ENCODE measurements around the gene DEXI.
A peak's percentile ranks its signal among the peaks of the same experiment; 100 is the strongest.

DEXI gene

DNA sequence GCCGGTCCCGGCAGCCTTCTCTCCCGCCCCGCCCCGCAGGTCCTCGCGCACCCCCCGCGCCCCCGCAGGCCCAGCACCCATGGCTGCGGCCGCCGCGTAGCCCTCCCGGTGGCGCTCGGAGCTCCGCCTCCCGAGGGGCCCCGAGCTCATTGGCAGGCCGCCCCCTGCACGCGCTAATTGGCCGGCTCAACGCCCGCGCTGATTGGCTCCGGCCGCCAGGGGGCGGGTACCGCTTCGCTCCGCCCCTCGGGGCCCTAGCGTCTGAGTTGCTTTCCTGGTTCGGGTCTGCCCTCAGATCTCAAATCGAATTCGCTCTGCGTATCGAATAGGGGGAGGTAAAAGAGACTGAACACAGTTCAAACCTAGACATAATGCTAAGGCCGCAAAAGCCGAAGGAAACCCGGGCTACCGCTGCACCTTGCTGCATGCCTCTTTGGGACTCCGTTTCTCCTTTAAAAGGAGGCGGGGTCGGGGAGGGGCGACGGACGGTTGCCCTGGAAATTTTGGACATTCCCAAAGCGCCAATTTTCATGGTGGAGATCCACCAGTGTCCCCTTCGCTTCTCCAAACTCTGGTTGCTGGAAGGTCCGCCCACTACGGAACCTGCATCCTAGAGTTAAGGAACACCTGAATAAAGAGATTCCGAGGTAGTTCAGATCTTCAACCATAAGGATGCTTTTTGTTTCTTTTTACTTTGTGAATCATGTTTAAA lies at the start of gene DEXI:
TSS of gene DEXI (minus strand) at position 117 of the 712 bp plus-strand sequence. CDS start 463 bp downstream, outside the sequence.
- Mint-ChIP-seq H3K27me3 (no peaks in the 10 kb centered on the region), H3K27ac (peak within 1 kb of the TSS; percentile 60), H3K9me3 (no peaks in the 10 kb centered on the region), H3K36me3 (ENCODE audit: low read depth) (peaks cover 52% of the 10 kb centered on the region), H3K4me1 (ENCODE audit: low read depth) (peaks cover 81% of the 10 kb centered on the region), H3K4me3 (peak within 1 kb of the TSS; percentile 75)
- intact Hi-C loops (cut with micrococcal nuclease): no loop called here

DNA sequence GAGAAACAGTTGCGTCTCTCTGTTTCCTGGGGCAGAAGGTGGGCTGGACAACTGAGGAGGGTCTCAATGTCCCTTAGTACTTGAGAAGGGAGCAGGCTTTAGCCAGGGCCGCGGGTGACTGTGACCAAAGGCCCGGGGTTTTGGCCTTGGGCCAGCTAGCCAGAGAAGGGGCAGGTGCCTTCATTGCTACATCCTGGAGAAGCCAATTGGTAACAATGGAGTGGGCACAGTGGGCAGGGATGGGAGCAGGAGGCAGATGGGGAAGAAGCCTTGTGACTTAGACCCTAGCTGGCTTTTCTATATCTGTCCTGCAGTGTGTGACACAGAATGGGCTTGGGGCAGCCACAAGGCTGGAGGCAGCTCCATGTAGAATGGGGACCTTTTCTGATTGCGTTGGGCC lies 48.1 kb upstream of the DEXI start:
- Mint-ChIP-seq H3K4me1 (ENCODE audit: low read depth) (peaks cover 50% of the 10 kb centered on the region), H3K4me3 (no peak overlapping the region), H3K9me3 (no peaks in the 10 kb centered on the region), H3K36me3 (ENCODE audit: low read depth) (peaks cover 98% of the 10 kb centered on the region), H3K27ac (peak overlapping the region; percentile 53), H3K27me3 (no peaks in the 10 kb centered on the region)
- intact Hi-C loops (cut with micrococcal nuclease): no loop called here

DNA sequence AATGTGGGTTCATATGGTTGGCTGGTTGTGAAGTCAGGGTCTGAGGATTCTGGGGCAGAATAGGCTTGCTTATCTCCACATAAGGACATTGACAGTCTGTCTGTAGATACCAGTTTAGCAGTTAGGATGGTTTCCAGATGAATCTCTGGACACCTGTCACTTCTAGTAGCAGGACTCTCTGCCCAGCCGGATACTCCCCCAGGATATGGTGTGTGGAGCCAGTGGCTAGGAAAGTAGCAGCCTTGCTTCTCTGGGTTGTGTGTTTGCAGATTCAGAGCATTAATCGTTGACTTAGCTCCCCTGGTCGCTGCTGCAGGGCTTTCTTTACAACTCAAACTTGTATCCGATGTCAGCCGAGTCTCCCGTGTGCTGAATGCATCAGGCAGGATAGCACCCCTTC lies 47.3 kb upstream of the DEXI start:
- intact Hi-C loops (cut with micrococcal nuclease): no loop called here
- H3K27me3 Mint-ChIP-seq: no peaks in the 10 kb centered on the region
- peaks cover 42% of the 10 kb centered on the region for H3K4me1 Mint-ChIP-seq (ENCODE audit: low read depth)
- no peaks in the 10 kb centered on the region for H3K9me3 Mint-ChIP-seq
- H3K36me3 Mint-ChIP-seq (ENCODE audit: low read depth): peaks cover 98% of the 10 kb centered on the region
- H3K27ac Mint-ChIP-seq: no peak overlapping the region
- no peak overlapping the region for H3K4me3 Mint-ChIP-seq

DNA sequence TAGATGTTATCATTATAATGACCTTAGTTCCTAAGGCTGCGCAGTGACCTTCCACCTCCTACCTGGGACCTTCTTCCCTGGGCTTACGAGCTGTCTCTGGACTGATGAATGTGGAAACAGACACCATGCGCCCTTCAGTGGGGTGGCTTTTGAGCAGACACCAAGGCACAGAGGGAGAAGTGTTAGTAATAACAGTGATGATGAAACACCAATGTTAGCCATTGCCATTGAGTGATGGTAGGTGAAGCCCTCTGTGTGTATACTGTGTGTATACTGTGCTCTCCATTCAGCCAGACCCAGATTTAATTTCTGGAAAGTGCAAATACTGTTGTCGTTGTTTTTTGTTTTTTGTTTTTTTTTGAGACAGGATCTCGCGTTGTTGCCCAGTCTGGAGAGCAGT lies 46.6 kb upstream of the DEXI start:
- H3K36me3 Mint-ChIP-seq (ENCODE audit: low read depth): peaks cover 98% of the 10 kb centered on the region
- H3K27ac Mint-ChIP-seq: peak overlapping the region; percentile 7
- H3K9me3 Mint-ChIP-seq: no peaks in the 10 kb centered on the region
- H3K27me3 Mint-ChIP-seq: no peaks in the 10 kb centered on the region
- intact Hi-C loops (cut with micrococcal nuclease): no loop called here
- no peak overlapping the region for H3K4me3 Mint-ChIP-seq
- peaks cover 38% of the 10 kb centered on the region for H3K4me1 Mint-ChIP-seq (ENCODE audit: low read depth)

DNA sequence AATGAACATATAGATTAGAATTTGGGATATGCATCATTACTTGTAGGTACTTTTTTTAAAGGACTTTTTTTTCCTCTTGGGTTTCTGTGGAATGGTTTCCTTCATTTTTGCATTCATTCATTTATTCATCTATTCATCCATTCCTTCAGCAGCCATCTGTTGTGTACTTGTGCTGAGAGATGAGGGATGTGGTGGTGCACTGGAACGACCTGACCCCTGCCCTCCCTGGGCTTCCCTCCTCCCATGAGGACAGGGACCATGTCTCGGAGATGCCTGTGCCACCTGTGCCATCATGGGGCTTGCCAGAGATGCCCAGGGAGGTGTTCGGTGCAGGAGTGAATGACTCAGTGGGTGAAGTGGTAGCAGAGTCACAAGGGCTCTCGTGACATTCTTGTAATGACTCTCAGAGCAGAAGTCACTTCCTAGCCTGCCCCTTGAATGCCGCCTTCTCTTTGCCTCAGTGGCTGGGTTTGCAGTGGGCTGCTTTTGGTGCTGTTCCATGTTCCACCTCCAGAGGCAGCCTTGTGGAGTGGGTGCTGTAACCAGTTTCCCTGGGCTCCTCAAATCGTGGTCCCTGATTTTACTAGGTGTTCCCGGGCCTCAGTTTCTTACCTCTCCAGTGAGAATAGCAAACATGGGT lies 46.0 kb upstream of the DEXI start:
- H3K36me3 Mint-ChIP-seq (ENCODE audit: low read depth): peaks cover 98% of the 10 kb centered on the region
- peaks cover 38% of the 10 kb centered on the region for H3K4me1 Mint-ChIP-seq (ENCODE audit: low read depth)
- H3K27me3 Mint-ChIP-seq: no peaks in the 10 kb centered on the region
- no peak overlapping the region for H3K4me3 Mint-ChIP-seq
- intact Hi-C loops (cut with micrococcal nuclease): no loop called here
- peak overlapping the region; percentile 7 for H3K27ac Mint-ChIP-seq
- no peaks in the 10 kb centered on the region for H3K9me3 Mint-ChIP-seq

DNA sequence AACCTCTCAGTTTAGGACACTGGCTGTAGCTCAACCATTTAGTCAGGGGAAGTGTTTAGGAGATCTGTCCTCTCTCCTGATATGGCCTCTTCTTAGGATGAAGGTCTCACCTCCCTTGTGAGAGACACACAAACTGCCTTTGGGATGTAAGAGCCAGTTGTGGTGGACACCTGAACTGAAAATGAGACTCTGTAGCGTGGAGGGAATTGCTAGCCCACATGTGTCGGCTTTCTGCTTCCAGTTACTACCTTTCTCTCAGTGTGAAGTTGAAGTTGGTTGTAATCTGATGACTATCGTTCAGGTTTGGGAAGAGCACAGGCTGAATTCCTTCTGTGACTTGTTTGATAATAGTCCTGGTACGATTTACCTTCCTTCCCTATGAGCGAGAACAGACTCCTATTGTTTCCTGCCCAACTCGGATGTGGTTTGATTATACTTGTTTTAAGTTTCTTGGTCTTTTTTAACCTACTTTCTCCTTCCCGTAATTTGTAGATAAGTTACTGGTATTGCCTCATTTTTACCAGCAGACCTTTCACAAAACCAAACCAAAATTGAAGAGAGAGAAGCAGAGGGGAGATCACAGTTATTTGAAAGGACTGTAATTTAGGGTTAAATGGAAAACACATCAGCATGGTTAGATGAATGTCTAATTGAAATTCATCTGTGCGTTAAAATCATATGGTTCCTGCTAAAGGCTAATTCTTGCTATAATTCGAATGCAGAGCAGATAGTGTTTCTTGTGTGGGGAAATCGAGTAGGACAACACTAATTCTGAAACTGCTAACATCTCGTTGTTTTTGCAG lies 45.3 kb upstream of the DEXI start:
- Mint-ChIP-seq H3K4me3 (no peak overlapping the region), H3K4me1 (ENCODE audit: low read depth) (peaks cover 33% of the 10 kb centered on the region), H3K27ac (no peak overlapping the region), H3K9me3 (no peaks in the 10 kb centered on the region), H3K36me3 (ENCODE audit: low read depth) (peaks cover 98% of the 10 kb centered on the region), H3K27me3 (no peaks in the 10 kb centered on the region)
- intact Hi-C loops (cut with micrococcal nuclease): no loop called here

DNA sequence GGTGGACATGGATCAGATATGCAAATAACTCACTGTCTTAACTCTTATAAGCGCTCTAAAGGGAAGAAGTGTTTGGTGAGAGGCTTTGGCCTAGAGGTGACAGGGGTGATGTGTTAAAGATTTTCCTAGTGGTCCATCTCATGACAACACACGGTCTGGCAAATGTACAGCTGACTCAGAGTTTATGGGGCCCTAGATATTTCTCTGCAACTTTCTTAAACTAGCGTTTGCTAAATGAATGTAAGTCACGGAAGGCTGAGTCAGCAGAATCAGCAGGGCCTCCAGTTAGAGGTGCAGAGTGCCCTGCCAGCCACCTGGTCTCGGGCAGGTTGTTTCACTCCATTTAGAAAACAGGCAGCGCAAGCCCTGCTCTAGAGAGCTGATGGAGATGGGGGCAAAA lies 42.2 kb upstream of the DEXI start:
- H3K4me3 Mint-ChIP-seq: no peak overlapping the region
- no peaks in the 10 kb centered on the region for H3K27me3 Mint-ChIP-seq
- H3K9me3 Mint-ChIP-seq: no peaks in the 10 kb centered on the region
- peaks cover 15% of the 10 kb centered on the region for H3K4me1 Mint-ChIP-seq (ENCODE audit: low read depth)
- intact Hi-C loops (cut with micrococcal nuclease): no loop called here
- H3K27ac Mint-ChIP-seq: no peak overlapping the region
- H3K36me3 Mint-ChIP-seq (ENCODE audit: low read depth): peaks cover 94% of the 10 kb centered on the region

DNA sequence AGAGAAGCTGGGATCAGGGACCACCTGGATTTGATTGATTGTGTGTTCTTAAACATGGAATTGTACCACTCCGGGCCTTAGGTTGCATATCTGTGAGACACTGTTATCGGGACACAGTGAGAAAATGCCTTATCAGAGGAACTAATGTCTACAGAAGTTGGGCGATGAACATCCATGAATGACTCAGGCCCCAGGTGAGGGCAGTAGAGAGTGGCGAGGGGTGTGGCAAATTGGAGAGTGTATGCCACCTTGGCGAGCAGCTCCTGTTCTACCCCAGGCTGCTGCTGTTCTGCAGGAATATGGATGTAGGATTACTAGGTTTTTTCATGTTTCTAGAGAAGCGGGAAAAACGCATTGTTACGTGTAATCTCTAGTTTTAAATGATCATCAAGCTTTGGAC lies 40.9 kb upstream of the DEXI start:
- Mint-ChIP-seq H3K4me3 (no peak overlapping the region), H3K4me1 (ENCODE audit: low read depth) (peaks cover 9% of the 10 kb centered on the region), H3K27me3 (no peaks in the 10 kb centered on the region), H3K9me3 (no peaks in the 10 kb centered on the region), H3K27ac (no peak overlapping the region), H3K36me3 (ENCODE audit: low read depth) (peaks cover 94% of the 10 kb centered on the region)
- intact Hi-C loops (cut with micrococcal nuclease): no loop called here

DNA sequence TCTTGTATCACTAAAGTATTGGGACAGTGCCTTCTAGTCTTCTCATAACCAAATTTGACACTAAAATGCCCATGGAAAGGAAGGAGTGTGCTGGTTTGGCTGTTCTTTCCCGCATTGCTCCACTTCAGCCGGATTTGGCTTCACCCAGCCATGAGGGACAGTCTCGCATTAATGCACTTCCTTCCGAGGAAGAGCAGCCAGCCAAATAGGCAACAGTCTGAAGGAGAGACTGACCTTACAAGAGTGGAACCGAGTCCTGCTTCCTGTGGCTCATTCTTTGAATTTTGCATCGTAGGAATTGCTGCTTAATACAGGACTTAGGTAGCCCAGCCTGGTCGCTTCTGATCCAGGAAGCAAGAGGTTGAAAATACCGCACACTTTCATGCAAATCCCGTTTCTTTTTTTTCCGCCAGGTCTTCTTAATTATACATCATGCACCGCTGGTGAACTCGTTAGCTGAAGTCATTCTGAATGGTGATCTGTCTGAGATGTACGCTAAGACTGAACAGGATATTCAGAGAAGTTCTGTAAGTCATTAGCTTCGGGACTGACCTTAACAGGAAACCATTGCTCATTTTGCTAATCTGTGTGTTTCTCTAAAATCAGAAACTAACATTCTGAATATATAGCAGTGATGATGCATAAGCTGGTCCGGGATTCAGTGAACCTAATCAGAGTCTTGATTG lies 40.3 kb upstream of the DEXI start:
- no peak overlapping the region for H3K27ac Mint-ChIP-seq
- H3K9me3 Mint-ChIP-seq: no peaks in the 10 kb centered on the region
- H3K4me3 Mint-ChIP-seq: no peak overlapping the region
- intact Hi-C loops (cut with micrococcal nuclease): no loop called here
- peaks cover 4% of the 10 kb centered on the region for H3K4me1 Mint-ChIP-seq (ENCODE audit: low read depth)
- H3K27me3 Mint-ChIP-seq: no peaks in the 10 kb centered on the region
- peaks cover 94% of the 10 kb centered on the region for H3K36me3 Mint-ChIP-seq (ENCODE audit: low read depth)

DNA sequence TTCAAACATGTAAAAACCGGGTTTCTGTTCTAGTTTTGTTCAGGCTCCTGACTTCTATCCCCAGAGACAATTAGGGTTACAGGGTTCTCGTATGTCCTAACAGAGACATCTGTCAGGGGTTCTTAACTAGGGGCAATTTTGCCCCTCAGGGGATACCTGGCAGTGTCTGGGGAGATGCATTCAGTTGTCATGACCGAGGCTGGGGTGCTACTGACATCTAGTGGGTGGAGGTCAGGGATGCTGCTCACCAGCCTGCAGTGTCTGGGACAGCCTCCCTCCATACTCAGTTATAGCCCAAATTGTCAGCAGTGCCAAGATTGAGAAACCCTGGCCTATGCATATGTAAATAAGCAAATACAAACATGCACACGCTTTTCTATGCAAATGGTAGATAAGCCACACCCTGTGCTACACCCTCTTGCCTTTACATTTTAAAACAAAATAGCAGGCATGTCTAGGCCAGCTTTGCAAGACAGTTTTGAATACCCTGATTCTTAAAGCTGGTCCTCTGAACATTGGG lies 39.5 kb upstream of the DEXI start:
- no peak overlapping the region for H3K4me3 Mint-ChIP-seq

DNA sequence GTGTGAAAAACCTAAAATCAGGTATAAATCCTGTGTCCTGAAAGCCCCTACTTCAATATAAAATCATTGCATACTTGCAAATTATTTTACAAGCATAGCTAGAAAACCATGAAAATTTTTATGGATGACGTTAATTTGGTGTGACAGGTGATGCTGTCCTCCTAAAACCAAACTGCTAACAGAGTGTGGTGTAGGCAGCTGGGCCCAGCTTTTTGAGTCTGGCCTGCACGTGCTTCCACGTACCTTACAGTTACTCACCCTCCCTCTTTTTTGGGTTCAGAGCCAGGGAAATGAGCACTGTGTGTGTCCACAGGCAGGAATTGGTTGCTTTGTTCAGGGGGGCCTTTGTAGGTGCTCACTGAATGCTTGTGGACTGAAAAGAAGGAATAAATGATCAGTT lies 38.5 kb upstream of the DEXI start:
- no peak overlapping the region for H3K27ac Mint-ChIP-seq
- H3K36me3 Mint-ChIP-seq (ENCODE audit: low read depth): peaks cover 95% of the 10 kb centered on the region
- H3K4me3 Mint-ChIP-seq: no peak overlapping the region
- no peaks in the 10 kb centered on the region for H3K9me3 Mint-ChIP-seq
- no peaks in the 10 kb centered on the region for H3K4me1 Mint-ChIP-seq (ENCODE audit: low read depth)
- intact Hi-C loops (cut with micrococcal nuclease): no loop called here
- H3K27me3 Mint-ChIP-seq: no peaks in the 10 kb centered on the region

More for the DNA sequence above, 39.5 kb upstream of the DEXI start:
- no peaks in the 10 kb centered on the region for H3K9me3 Mint-ChIP-seq
- H3K36me3 Mint-ChIP-seq (ENCODE audit: low read depth): peaks cover 94% of the 10 kb centered on the region
- H3K27me3 Mint-ChIP-seq: no peaks in the 10 kb centered on the region
- H3K27ac Mint-ChIP-seq: no peak overlapping the region
- intact Hi-C loops (cut with micrococcal nuclease): no loop called here
- H3K4me1 Mint-ChIP-seq (ENCODE audit: low read depth): no peaks in the 10 kb centered on the region

DNA sequence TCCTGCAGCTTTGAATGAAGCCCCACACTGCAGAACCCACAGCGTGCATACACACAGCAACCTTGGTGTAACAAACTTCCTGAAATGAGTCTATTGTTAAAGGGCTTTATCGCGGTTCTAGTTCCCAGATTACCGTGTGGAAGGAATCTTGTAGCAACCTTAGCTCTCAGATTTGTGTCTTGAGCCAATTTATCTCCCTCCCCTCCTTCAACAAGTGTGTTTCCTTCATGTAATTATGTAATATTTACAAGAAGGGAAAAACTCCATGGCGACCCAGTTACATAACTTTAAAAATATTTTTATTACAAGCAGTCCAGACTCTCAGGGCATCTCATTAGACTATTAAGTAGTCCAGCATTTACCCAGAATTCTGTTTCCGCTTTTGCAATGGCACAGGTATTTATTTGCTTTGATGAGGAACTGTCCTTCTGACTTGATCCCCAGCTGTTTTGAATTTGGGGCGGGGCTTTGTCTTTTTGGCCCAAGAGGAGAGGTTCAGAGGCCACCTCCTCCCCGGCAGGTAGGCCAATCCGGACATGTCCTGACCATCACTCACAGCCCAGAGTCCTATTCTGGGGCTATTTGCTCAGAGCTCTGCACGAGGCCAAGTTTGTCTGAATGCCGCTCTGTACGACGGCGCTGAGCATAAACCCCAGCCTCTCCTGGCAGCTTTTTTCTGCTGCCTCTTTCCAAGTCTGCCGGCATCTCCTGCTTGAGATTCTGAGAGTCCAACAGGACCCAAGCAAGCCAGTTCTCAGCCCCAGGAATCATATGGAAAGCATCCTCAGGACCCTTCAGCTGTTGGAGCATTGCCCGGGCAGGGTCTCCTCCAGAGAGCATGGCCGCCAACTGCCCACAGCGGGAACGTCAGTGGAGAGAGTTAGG lies 37.7 kb upstream of the DEXI start:
- H3K27ac Mint-ChIP-seq: no peak overlapping the region
- H3K4me1 Mint-ChIP-seq (ENCODE audit: low read depth): no peaks in the 10 kb centered on the region
- no peaks in the 10 kb centered on the region for H3K27me3 Mint-ChIP-seq
- intact Hi-C loops (cut with micrococcal nuclease): no loop called here
- H3K36me3 Mint-ChIP-seq (ENCODE audit: low read depth): peaks cover 93% of the 10 kb centered on the region
- no peak overlapping the region for H3K4me3 Mint-ChIP-seq
- H3K9me3 Mint-ChIP-seq: no peaks in the 10 kb centered on the region

DNA sequence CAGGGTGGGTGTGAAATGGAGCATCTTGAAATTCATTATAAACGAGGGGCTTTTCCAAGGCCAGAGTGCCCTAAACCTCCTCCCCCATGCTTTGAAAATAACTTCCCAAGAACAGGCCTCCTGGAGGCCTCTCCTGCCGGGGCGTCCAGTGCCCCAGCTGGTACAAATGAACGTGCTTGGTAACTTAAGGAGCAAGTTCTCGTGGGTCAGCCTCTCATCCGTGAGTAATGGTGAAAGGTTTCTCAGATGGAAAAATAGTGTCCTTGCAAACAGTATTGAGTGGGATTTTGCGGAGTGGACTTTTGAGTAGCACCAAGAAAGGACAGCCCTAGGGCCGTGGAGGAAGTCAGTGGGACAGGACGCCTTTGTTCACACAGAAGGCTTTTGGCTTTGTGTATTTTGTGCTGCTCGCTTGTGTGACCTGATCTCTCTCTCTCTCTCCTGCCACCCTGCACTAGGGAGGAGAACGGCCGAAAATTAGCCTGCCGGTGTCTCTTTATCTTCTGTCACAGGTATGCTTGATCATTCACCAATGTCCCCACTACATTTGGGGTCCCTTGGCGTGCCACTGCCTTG lies 36.7 kb upstream of the DEXI start:
- H3K36me3 Mint-ChIP-seq (ENCODE audit: low read depth): peaks cover 91% of the 10 kb centered on the region
- H3K27me3 Mint-ChIP-seq: no peaks in the 10 kb centered on the region
- intact Hi-C loops (cut with micrococcal nuclease): no loop called here
- H3K4me1 Mint-ChIP-seq (ENCODE audit: low read depth): no peaks in the 10 kb centered on the region
- H3K4me3 Mint-ChIP-seq: no peak overlapping the region
- no peak overlapping the region for H3K27ac Mint-ChIP-seq
- no peaks in the 10 kb centered on the region for H3K9me3 Mint-ChIP-seq

All from dendritic cell treated with granulocyte-macrophage colony-stimulating factor and Interleukin-4, amounts not matched to agents 40 ng/mL and 50 ng/mL, for 4 days (primary cell).